ENCODE data around the gene PLPP7. TPM values are rescaled to one million over a fixed set of nuclear protein-coding genes. Genes with fewer than 3 reads are reported as not detected.

The PLPP7 gene
- total RNA-seq, 4 donors from 2014 or later, result 14.4 to 24.6 (median 21.5) TPM

- H3K27ac ChIP-seq, result peak overlapping the region; percentile 48 to 83 (median 69)
- WGBS, 2 donors, result 51 to 72% methylated on average over 25 to 29 of the region's 34 CpGs
Measured at GRCh38 chr9:131290036-131290766, 678 bp downstream of the PLPP7 start.

DNA sequence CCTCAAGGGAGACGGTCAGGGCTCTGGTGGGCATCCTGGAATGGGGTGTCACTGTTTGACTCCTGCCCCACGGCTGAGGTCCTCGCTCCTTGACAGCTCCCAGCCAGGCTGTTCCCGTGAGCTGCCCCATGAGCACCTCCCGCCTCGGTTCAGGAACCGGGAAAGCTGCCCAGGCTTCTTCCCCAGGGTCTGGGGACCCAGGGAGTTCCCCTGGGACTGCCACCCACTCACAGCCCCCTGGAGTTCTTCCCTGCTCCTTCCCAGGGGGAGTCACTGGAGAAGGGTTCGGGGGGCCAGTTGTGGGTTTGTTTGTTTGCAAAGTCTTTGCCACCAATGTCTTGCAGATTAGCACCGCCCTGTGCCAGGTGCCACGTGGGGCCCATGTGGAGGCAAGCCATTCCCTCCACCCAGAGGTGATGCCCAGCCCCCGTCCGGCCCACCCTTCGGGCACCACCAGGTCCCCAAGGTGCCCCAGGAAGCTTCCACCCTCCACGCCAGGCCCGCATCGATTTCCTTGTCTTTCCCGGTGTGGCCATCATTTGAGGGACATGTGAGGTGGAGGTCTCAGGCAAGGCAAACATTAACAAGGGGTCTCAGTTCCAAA, 1.3 kb downstream of the PLPP7 start:
- peaks cover 0 to 15% (median 0%) of the 10 kb centered on the region in 4 donors for H3K4me1 ChIP-seq
- TF ChIP-seq POLR2A (IDR thresholded peaks at IDR 0.05) (no peak), EP300 (IDR thresholded peaks at IDR 0.05) (no peak), CTCF (IDR thresholded peaks at IDR 0.05) (no peak)
- H3K27me3 ChIP-seq, result no peaks in the 10 kb centered on the region
- H3K9me3 ChIP-seq, result no peaks in the 10 kb centered on the region
- H3K4me3 ChIP-seq, result peak overlapping the region in 3 of 4 donors; percentile 32 to 55 (median 41)
- H3K36me3 ChIP-seq, result peaks cover 0 to 6% (median 0%) of the 10 kb centered on the region in 3 donors
- 83 to 85% methylated on average over 11 to 16 of the region's 17 CpGs for WGBS, 2 donors
- DNase-seq (ENCODE audit: low spot score in 2 of 2), result no peak
- H3K27ac ChIP-seq, result peak overlapping the region in 1 of 4 donors; percentile 83

More at GRCh38 chr9:131290036-131290766, 678 bp downstream of the PLPP7 start:
- no peak for TF ChIP-seq POLR2A (IDR thresholded peaks at IDR 0.05)
- Histone ChIP-seq H3K9me3 (no peaks in the 10 kb centered on the region), H3K4me3 (peak overlapping the region; percentile 32 to 71 (median 48)), H3K36me3 (peaks cover 0 to 6% (median 0%) of the 10 kb centered on the region in 3 donors), H3K4me1 (peaks cover 0 to 15% (median 0%) of the 10 kb centered on the region in 4 donors), H3K27me3 (no peaks in the 10 kb centered on the region)
- DNase-seq (ENCODE audit: low spot score in 2 of 2), result no peak

DNA sequence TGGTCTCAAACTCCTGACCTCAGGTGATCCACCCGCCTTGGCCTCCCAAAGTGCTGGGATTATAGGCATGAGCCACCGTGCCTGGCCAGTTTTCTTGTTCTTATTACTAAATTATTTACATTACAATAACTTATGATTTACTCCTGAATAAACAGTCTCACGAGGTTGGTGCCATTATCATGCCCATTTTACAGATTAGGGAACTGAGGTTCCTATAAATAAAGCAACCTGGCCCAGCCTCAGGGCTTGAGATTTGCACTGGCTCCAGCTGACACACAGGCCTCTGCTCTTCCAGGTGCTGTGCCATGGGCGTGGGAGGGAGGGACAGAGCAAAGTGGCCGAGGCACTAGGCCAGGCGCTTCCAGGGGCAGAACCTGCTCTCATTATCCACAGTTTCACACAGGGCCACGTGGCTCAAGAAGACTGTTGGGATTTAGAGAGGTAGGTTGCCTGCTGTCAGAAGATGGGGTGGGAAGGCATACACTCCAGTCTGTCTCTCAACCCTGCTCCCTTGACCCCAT, 2.3 kb downstream of the PLPP7 start:
- DNase-seq (ENCODE audit: low spot score in 2 of 2), result no peak
- TF ChIP-seq POLR2A (IDR thresholded peaks at IDR 0.05) (no peak), EP300 (IDR thresholded peaks at IDR 0.05) (no peak), CTCF (IDR thresholded peaks at IDR 0.05) (no peak)
- H3K27me3 ChIP-seq, result no peaks in the 10 kb centered on the region
- H3K4me3 ChIP-seq, result no peak overlapping the region
- H3K9me3 ChIP-seq, result no peaks in the 10 kb centered on the region
- H3K36me3 ChIP-seq, result peaks cover 0 to 6% (median 0%) of the 10 kb centered on the region in 3 donors
- H3K4me1 ChIP-seq, result peaks cover 0 to 15% (median 0%) of the 10 kb centered on the region in 4 donors
- H3K27ac ChIP-seq, result no peak overlapping the region
- WGBS, 2 donors, result 88 to 90% methylated on average over 7 of the region's 7 CpGs

DNA sequence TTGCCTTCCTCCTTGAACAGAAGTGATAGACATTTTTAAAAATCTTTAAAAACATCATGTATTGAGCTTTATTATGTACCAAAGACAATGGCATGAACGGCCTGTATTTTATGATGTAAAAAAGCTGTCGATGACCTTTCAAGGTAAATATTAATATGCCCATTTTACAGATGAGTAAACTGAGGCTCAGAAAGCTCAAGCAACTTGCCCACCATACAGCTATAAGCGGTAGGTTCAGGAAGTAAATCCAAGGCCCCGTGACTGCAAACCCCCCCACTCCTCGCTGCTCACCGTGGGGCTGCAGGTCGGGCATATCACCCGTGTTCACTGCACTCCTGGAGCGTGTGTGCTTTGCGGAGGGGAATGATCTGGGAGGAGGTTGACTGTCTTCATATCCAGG, 3.4 kb downstream of the PLPP7 start:
- no peaks in the 10 kb centered on the region for H3K9me3 ChIP-seq
- H3K27me3 ChIP-seq, result no peaks in the 10 kb centered on the region
- no peak for DNase-seq (ENCODE audit: low spot score in 2 of 2)
- peaks cover 0 to 6% (median 0%) of the 10 kb centered on the region in 3 donors for H3K36me3 ChIP-seq
- no peak overlapping the region for H3K4me3 ChIP-seq
- peaks cover 0 to 15% (median 0%) of the 10 kb centered on the region in 4 donors for H3K4me1 ChIP-seq
- TF ChIP-seq POLR2A (IDR thresholded peaks at IDR 0.05) (no peak), CTCF (IDR thresholded peaks at IDR 0.05) (no peak), EP300 (IDR thresholded peaks at IDR 0.05) (no peak)
- WGBS, 2 donors, result 93 to 97% methylated on average over 10 of the region's 10 CpGs
- H3K27ac ChIP-seq, result no peak overlapping the region

- WGBS, 2 donors, result 61 to 66% methylated on average over 9 of the region's 9 CpGs
- DNase-seq (ENCODE audit: low spot score in 2 of 2), result no peak
Measured at GRCh38 chr9:131296460-131296859, 6.9 kb downstream of the PLPP7 start.

More at GRCh38 chr9:131296460-131296859, 6.9 kb downstream of the PLPP7 start:
- Histone ChIP-seq H3K27ac (no peak overlapping the region), H3K27me3 (no peaks in the 10 kb centered on the region), H3K36me3 (peaks cover 0 to 6% (median 0%) of the 10 kb centered on the region in 3 donors), H3K4me1 (no peaks in the 10 kb centered on the region), H3K9me3 (no peaks in the 10 kb centered on the region), H3K4me3 (no peak overlapping the region)
- TF ChIP-seq CTCF (IDR thresholded peaks at IDR 0.05) (no peak), POLR2A (IDR thresholded peaks at IDR 0.05) (no peak), EP300 (IDR thresholded peaks at IDR 0.05) (no peak)
